Keratinocyte (primary cell): ENCODE results near the gene SNX3. TPM values are rescaled to one million over a fixed set of nuclear protein-coding genes. Genes with fewer than 3 reads are reported as not detected.

Experiments
- DNase-seq: peaks from one replicate; pipeline ENCODE4 v3.0.0-alpha.2; 2011; ENCODE audit warnings: low read depth, missing footprints, low spot score
- FAIRE-seq: peaks from 2 replicates; lab custom pipeline; 2011; peaks lifted over from hg19 to GRCh38; lab: Jason Lieb, UNC
- H2AFZ ChIP-seq: 2 replicates; pipeline ENCODE4 v1.6.0; 2012; ENCODE audit warnings: low read length, control low read depth, inconsistent platforms; ENCODE audit not compliant: control insufficient read depth
- H3K27ac ChIP-seq: 2 replicates; pipeline ENCODE4 v1.5.1; 2011; ENCODE audit warnings: low read length; ENCODE audit not compliant: control insufficient read depth, insufficient read depth
- H3K27me3 ChIP-seq: 3 replicates; pipeline ENCODE4 v1.6.0; 2011; ENCODE audit warnings: low read length; ENCODE audit not compliant: control insufficient read depth, insufficient read depth; ENCODE audit errors: extremely low read depth
- H3K36me3 ChIP-seq, 2 experiments: 2 replicates in 1 of 2; 3 replicates in 1 of 2; pipeline ENCODE4 v1.5.1; 2011; ENCODE audit warnings: low read length in 2 of 2, mild to moderate bottlenecking in 1 of 2; ENCODE audit not compliant: control insufficient read depth in 2 of 2, insufficient read depth in 2 of 2; ENCODE audit errors: extremely low read depth in 1 of 2
- H3K4me1 ChIP-seq: 3 replicates; pipeline ENCODE4 v1.5.1; 2011; ENCODE audit warnings: low read length; ENCODE audit not compliant: control insufficient read depth, insufficient read depth; ENCODE audit errors: extremely low read depth
- H3K4me2 ChIP-seq: 3 replicates; pipeline ENCODE4 v1.6.0; 2011; ENCODE audit warnings: low read depth, low read length; ENCODE audit not compliant: control insufficient read depth, insufficient read depth; ENCODE audit errors: extremely low read depth
- H3K4me3 ChIP-seq, 3 experiments: fragments of 200-600 bp in 1 of 3; sonication (generic) in 1 of 3; 2 replicates in 2 of 3; 3 replicates in 1 of 3; pipeline ENCODE4 v1.5.1; 2011 to 2016; ENCODE audit warnings: low read length in 3 of 3, mild to moderate bottlenecking in 3 of 3, control low read depth in 2 of 3, inconsistent platforms in 1 of 3, low read depth in 1 of 3, mixed read lengths in 1 of 3, mixed run types in 1 of 3, moderate library complexity in 1 of 3; ENCODE audit not compliant: control insufficient read depth in 2 of 3, insufficient read depth in 2 of 3; ENCODE audit errors: extremely low read depth in 1 of 3
- H3K79me2 ChIP-seq: 2 replicates; pipeline ENCODE4 v1.6.0; 2012; ENCODE audit warnings: low read length; ENCODE audit not compliant: control insufficient read depth, insufficient read depth
- H3K9ac ChIP-seq: 3 replicates; pipeline ENCODE4 v1.6.0; 2011; ENCODE audit warnings: low read length; ENCODE audit not compliant: control insufficient read depth, insufficient read depth; ENCODE audit errors: extremely low read depth
- H3K9me1 ChIP-seq: 3 replicates; pipeline ENCODE4 v1.6.0; 2011; ENCODE audit warnings: low read length; ENCODE audit not compliant: control insufficient read depth, insufficient read depth; ENCODE audit errors: extremely low read depth
- H3K9me3 ChIP-seq: 2 replicates; pipeline ENCODE4 v1.5.1; 2012; ENCODE audit warnings: low read depth, low read length; ENCODE audit not compliant: control insufficient read depth
- H4K20me1 ChIP-seq: 3 replicates; pipeline ENCODE4 v1.6.0; 2011; ENCODE audit warnings: low read length; ENCODE audit not compliant: control insufficient read depth, insufficient read depth; ENCODE audit errors: extremely low read depth
- EZH2 ChIP-seq: IDR thresholded peaks from one replicate; pipeline ENCODE4 v1.6.1; 2012; ENCODE audit warnings: inconsistent platforms, mild to moderate bottlenecking, low read length, moderate library complexity
- dilution Hi-C: fragments of 300-500 bp; cut with MboI; formaldehyde crosslinking; loops from one replicate; pipeline ENCODE4 v1.7.0; 2020; ENCODE audit warnings: low sequenced_read_pairs; ENCODE audit not compliant: extremely low pct_ligation_motif_present
- polyA plus RNA-seq, 5 experiments: library from polyadenylated mRNA; depleted of rRNA in 3 of 5; stranded (reverse) in 3 of 5; stranded (forward) in 1 of 5; unstranded in 1 of 5; fragments of >200 nt; gene quantifications; 1 replicate in 1 of 5; 2 replicates in 3 of 5; 3 replicates in 1 of 5; pipeline versions ENCODE4 v1.2.1 to v1.2.3, GENCODE V29; 2011 to 2012; ENCODE audit warnings: missing spikeins in 2 of 5, low read depth in 1 of 5, low replicate concordance in 1 of 5
- TF ChIP-seq, protein P1 (sequence below), 3 experiments: IDR thresholded peaks in 1 of 3; conservative IDR thresholded peaks in 1 of 3; optimal IDR thresholded peaks in 1 of 3; 2 replicates in 2 of 3; 3 replicates in 1 of 3; pipeline versions ENCODE3 to v1.5.1; 2011; ENCODE audit warnings: low read length in 3 of 3, mild to moderate bottlenecking in 3 of 3, moderate library complexity in 2 of 3, control low read depth in 1 of 3, inconsistent platforms in 1 of 3; ENCODE audit not compliant: insufficient read depth in 2 of 3; ENCODE audit errors: extremely low read depth in 1 of 3

Gene SNX3
- polyA plus RNA-seq, 1 donor (not counting 4 experiments of a cell fraction or from before 2014, with no cell fraction given) = 460 TPM

DNA sequence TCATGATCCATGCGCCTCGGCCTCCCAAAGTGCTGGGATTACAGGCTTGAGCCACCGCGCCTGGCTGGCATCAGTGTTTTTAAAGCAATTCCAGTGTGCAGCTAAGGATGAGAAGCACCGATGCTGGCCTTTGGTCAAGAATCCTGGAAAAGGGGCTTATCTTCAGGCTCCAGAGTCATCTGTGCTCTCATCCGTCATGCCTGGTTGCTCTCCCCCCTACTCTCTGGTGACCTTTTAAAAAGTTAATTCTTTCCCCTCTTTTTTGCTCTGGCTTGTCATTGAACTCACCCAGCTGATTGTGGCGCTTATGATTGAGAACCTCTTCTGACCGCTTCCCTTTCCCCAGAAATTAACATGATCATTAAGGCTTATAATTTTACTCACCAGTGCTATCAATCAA is 66.3 kb downstream of the SNX3 start:
- peaks cover 5% of the 10 kb centered on the region for H3K27me3 ChIP-seq
- H4K20me1 ChIP-seq = no peaks in the 10 kb centered on the region
- no peak overlapping the region for H3K9ac ChIP-seq
- H3K4me2 ChIP-seq = no peak overlapping the region
- no peaks in the 10 kb centered on the region for H3K79me2 ChIP-seq
- no peaks in the 10 kb centered on the region for H3K36me3 ChIP-seq
- H3K4me3 ChIP-seq = no peak overlapping the region
- no peaks in the 10 kb centered on the region for H3K9me3 ChIP-seq
- H3K9me1 ChIP-seq = no peaks in the 10 kb centered on the region
- no peaks in the 10 kb centered on the region for H3K4me1 ChIP-seq
- no peak for FAIRE-seq
- no peak for DNase-seq
- dilution Hi-C loops = no loop called here
- no peak overlapping the region for H3K27ac ChIP-seq
- H2AFZ ChIP-seq = no peak overlapping the region
- no peak for TF ChIP-seq EZH2
- TF ChIP-seq, protein P1, sequence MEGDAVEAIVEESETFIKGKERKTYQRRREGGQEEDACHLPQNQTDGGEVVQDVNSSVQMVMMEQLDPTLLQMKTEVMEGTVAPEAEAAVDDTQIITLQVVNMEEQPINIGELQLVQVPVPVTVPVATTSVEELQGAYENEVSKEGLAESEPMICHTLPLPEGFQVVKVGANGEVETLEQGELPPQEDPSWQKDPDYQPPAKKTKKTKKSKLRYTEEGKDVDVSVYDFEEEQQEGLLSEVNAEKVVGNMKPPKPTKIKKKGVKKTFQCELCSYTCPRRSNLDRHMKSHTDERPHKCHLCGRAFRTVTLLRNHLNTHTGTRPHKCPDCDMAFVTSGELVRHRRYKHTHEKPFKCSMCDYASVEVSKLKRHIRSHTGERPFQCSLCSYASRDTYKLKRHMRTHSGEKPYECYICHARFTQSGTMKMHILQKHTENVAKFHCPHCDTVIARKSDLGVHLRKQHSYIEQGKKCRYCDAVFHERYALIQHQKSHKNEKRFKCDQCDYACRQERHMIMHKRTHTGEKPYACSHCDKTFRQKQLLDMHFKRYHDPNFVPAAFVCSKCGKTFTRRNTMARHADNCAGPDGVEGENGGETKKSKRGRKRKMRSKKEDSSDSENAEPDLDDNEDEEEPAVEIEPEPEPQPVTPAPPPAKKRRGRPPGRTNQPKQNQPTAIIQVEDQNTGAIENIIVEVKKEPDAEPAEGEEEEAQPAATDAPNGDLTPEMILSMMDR (optimal IDR thresholded peaks at IDR 0.05 in 1 of 3, IDR thresholded peaks at IDR 0.05 in 1 of 3, conservative IDR thresholded peaks at IDR 0.05 in 1 of 3; ENCODE audit: extremely low read depth in 1 of 3, insufficient read depth in 2 of 3, low read length in 3 of 3) = no peak

DNA sequence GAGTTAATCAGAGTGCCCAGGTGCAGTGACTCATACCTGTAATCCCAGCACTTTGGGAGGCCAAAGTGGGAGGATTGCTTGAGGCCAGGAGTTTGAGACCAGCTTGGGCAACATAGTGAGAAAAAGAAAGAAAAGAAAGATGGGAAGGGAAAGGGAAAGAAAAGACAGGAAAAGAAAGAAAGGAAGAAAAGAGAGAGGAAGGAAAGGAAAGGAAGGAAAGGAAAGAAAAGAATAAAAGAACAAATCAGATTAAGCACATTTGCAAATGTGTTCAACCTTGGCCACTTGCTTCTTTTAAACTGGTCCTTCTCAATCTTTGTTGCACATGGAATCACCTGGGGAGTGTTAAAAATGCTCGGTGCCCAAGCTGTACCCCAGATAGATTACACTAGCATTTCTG is 67.0 kb downstream of the SNX3 start:
- TF ChIP-seq, protein P1 (optimal IDR thresholded peaks at IDR 0.05 in 1 of 3, IDR thresholded peaks at IDR 0.05 in 1 of 3, conservative IDR thresholded peaks at IDR 0.05 in 1 of 3; ENCODE audit: extremely low read depth in 1 of 3, insufficient read depth in 2 of 3, low read length in 3 of 3) = no peak
- TF ChIP-seq EZH2 = no peak
- Histone ChIP-seq H3K9ac (no peak overlapping the region), H2AFZ (no peak overlapping the region), H3K79me2 (no peaks in the 10 kb centered on the region), H3K27me3 (peaks cover 5% of the 10 kb centered on the region), H4K20me1 (no peaks in the 10 kb centered on the region), H3K9me1 (no peaks in the 10 kb centered on the region), H3K9me3 (no peaks in the 10 kb centered on the region), H3K27ac (no peak overlapping the region), H3K4me2 (no peak overlapping the region), H3K4me1 (no peaks in the 10 kb centered on the region), H3K4me3 (no peak overlapping the region), H3K36me3 (no peaks in the 10 kb centered on the region)
- dilution Hi-C loops = no loop called here
- DNase-seq = no peak
- FAIRE-seq = no peak
